NT2/D1 (cell line): ENCODE measurements around the gene NOC2L.

Source experiments
- YY1 ChIP-seq: IDR thresholded peaks from 2 replicates; pipeline ENCODE4 v1.6.1; 2011; ENCODE audit not compliant: insufficient read length, insufficient read depth
- ZNF274 ChIP-seq: IDR thresholded peaks from 2 replicates; pipeline ENCODE4 v1.6.1; 2011; ENCODE audit warnings: mild to moderate bottlenecking, low read depth, low read length

DNA sequence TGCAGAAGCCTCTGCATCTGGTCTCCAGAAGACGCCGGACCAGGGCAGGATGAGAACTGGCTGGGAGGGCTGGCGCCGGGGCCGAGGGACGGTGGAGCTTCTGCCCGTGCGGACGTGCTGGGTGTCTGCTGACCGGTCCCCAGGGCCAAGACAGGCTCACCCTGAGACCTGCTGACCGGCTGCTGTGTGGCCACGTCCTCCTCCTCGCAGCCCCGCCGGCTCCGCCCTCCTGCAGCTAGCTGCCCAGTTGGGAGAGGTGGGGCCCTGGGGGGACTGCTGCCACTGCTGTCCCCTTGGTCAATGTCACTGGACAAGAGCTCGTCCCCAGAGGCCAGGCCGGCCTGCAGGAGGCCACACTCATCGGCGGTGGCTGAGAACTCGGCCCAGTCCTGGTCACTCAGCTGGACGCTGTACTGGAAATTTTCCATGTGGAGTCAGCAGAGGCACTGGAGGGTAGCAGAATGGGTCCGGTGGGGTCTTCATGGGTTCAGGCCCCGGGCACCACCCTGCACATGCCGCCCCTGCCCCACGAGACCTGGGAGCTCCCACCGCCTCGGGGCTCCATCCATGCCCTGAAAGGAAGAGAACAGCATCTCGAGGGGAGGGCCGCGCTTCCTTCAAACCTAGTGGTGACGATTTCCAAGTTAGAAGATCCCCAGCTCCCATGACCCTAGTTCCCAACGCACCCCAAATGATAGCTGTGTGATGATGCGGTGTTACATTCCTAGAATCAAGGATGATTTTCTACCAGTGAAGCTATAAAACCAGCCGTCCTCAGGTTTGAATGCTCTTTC, 21.7 kb upstream of the NOC2L start:
- TF ChIP-seq ZNF274: no peak
- TF ChIP-seq YY1: no peak
